GM21390 (cell line): ENCODE measurements around the gene HEATR3.
"Not testable (repeated sequence)": the region's sequence is repeated elsewhere in the genome, so short reads cannot be mapped to it uniquely, and the experiment has no call there.

ENCODE experiments used
- ATAC-seq: cut with Tn5 transposase; IDR thresholded peaks from one replicate; pipeline ENCODE4 v1.9.1; 2021; ENCODE audit not compliant: unreplicated experiment

The HEATR3 gene

GRCh38 chr16:50099957-50100648, 34.3 kb downstream of the HEATR3 start:
- ATAC-seq: no peak

GRCh38 chr16:50102051-50102746, 36.4 kb downstream of the HEATR3 start:
- ATAC-seq: no peak

- ATAC-seq: no peak
Observed at GRCh38 chr16:50103764-50104163, 38.0 kb downstream of the HEATR3 start.

- ATAC-seq: no peak
Observed at GRCh38 chr16:50114357-50115129, 48.8 kb downstream of the HEATR3 start.

GRCh38 chr16:50120711-50121110, 54.9 kb downstream of the HEATR3 start:
- ATAC-seq: no peak

GRCh38 chr16:50121278-50121677, 55.5 kb downstream of the HEATR3 start:
- ATAC-seq: peak; percentile 60

- ATAC-seq: peak; percentile 54
Observed at GRCh38 chr16:50121721-50122445, 56.1 kb downstream of the HEATR3 start.

GRCh38 chr16:50123417-50123816, 57.6 kb downstream of the HEATR3 start:
- ATAC-seq: no peak

GRCh38 chr16:50124769-50125168, 59.0 kb downstream of the HEATR3 start:
- no peak for ATAC-seq

- no peak for ATAC-seq
Observed at GRCh38 chr16:50126183-50126582, 60.4 kb downstream of the HEATR3 start.

- ATAC-seq: not testable (repeated sequence)
Observed at GRCh38 chr16:50132571-50132970, 66.8 kb downstream of the HEATR3 start.

- no peak for ATAC-seq
Observed at GRCh38 chr16:50133214-50133613, 67.4 kb downstream of the HEATR3 start.

- no peak for ATAC-seq
Observed at GRCh38 chr16:50136399-50136798, 70.6 kb downstream of the HEATR3 start.

GRCh38 chr16:50137268-50137667, 71.5 kb downstream of the HEATR3 start:
- no peak for ATAC-seq

GRCh38 chr16:50139580-50139979, 73.8 kb downstream of the HEATR3 start:
- ATAC-seq: no peak

GRCh38 chr16:50144211-50144610, 78.4 kb downstream of the HEATR3 start:
- ATAC-seq: no peak

GRCh38 chr16:50146479-50147435, 81.0 kb downstream of the HEATR3 start:
- no peak for ATAC-seq

GRCh38 chr16:50151322-50151721, 85.6 kb downstream of the HEATR3 start:
- ATAC-seq: no peak

- no peak for ATAC-seq
Observed at GRCh38 chr16:50151756-50152155, 86.0 kb downstream of the HEATR3 start.

- peak; percentile 50 for ATAC-seq
Observed at GRCh38 chr16:50152351-50152806, 86.6 kb downstream of the HEATR3 start.
